HL-60 (cell line): ENCODE results near the gene DNM3.

Experiments
- POLR2AphosphoS5 ChIP-seq: IDR thresholded peaks from 2 replicates; pipeline ENCODE4 v1.6.1; 2012; ENCODE audit warnings: low read depth
- SPI1 ChIP-seq: IDR thresholded peaks from 2 replicates; pipeline ENCODE4 v1.6.1; 2012; ENCODE audit warnings: low read depth, mild to moderate bottlenecking, borderline replicate concordance
- TF ChIP-seq, protein P1 (sequence below): IDR thresholded peaks from one replicate; pipeline ENCODE4 v1.5.1; 2011; ENCODE audit warnings: low read length, control low read depth, inconsistent platforms; ENCODE audit not compliant: insufficient read depth
- TF ChIP-seq, protein P2 (sequence below): IDR thresholded peaks from 2 replicates; pipeline ENCODE4 v1.6.1; 2012; ENCODE audit warnings: low read depth; ENCODE audit not compliant: insufficient replicate concordance

DNA sequence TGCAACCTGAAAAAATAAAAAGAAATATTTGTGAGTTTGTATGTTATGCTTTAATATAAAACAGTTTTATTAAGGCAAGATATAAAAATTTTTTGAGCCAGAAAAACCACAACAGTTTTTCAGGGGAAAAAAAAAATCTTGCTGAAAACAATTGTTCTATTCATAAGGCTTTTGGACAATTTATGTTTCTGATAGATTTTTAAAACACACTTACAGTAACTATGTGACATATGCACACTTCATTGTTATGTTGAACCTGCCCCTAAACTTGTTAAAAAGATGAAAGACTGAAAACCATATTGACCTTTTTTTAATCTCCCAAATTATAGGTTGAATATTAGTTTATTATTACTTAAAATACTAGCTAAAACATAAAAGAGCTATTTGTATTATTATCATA is 299.3 kb downstream of the DNM3 start:
- TF ChIP-seq, protein P1, sequence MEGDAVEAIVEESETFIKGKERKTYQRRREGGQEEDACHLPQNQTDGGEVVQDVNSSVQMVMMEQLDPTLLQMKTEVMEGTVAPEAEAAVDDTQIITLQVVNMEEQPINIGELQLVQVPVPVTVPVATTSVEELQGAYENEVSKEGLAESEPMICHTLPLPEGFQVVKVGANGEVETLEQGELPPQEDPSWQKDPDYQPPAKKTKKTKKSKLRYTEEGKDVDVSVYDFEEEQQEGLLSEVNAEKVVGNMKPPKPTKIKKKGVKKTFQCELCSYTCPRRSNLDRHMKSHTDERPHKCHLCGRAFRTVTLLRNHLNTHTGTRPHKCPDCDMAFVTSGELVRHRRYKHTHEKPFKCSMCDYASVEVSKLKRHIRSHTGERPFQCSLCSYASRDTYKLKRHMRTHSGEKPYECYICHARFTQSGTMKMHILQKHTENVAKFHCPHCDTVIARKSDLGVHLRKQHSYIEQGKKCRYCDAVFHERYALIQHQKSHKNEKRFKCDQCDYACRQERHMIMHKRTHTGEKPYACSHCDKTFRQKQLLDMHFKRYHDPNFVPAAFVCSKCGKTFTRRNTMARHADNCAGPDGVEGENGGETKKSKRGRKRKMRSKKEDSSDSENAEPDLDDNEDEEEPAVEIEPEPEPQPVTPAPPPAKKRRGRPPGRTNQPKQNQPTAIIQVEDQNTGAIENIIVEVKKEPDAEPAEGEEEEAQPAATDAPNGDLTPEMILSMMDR = no peak
- no peak for TF ChIP-seq SPI1
- TF ChIP-seq, protein P2, sequence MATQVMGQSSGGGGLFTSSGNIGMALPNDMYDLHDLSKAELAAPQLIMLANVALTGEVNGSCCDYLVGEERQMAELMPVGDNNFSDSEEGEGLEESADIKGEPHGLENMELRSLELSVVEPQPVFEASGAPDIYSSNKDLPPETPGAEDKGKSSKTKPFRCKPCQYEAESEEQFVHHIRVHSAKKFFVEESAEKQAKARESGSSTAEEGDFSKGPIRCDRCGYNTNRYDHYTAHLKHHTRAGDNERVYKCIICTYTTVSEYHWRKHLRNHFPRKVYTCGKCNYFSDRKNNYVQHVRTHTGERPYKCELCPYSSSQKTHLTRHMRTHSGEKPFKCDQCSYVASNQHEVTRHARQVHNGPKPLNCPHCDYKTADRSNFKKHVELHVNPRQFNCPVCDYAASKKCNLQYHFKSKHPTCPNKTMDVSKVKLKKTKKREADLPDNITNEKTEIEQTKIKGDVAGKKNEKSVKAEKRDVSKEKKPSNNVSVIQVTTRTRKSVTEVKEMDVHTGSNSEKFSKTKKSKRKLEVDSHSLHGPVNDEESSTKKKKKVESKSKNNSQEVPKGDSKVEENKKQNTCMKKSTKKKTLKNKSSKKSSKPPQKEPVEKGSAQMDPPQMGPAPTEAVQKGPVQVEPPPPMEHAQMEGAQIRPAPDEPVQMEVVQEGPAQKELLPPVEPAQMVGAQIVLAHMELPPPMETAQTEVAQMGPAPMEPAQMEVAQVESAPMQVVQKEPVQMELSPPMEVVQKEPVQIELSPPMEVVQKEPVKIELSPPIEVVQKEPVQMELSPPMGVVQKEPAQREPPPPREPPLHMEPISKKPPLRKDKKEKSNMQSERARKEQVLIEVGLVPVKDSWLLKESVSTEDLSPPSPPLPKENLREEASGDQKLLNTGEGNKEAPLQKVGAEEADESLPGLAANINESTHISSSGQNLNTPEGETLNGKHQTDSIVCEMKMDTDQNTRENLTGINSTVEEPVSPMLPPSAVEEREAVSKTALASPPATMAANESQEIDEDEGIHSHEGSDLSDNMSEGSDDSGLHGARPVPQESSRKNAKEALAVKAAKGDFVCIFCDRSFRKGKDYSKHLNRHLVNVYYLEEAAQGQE = no peak
- no peak for TF ChIP-seq POLR2AphosphoS5
